HepG2 (cell line): Measurements from ENCODE around the gene PPP4R2. TPM values are rescaled to one million over a fixed set of nuclear protein-coding genes. Genes with fewer than 3 reads are reported as not detected.

Experiments used
- BORCS8-MEF2B ChIP-seq: sonication (generic); formaldehyde crosslinking; IDR thresholded peaks from 2 replicates; pipeline ENCODE4 v1.8.0; 2022; ENCODE audit warnings: mild to moderate bottlenecking, missing genetic modification reagents
- CAMTA2 ChIP-seq: sonication (generic); formaldehyde crosslinking; IDR thresholded peaks from 2 replicates; pipeline ENCODE4 v1.4.0; 2020; ENCODE audit warnings: mild to moderate bottlenecking, missing genetic modification reagents, borderline replicate concordance
- DR1 ChIP-seq: sonication (generic); formaldehyde crosslinking; IDR thresholded peaks from 2 replicates; pipeline ENCODE4 v1.8.0; 2021; ENCODE audit warnings: mild to moderate bottlenecking, missing genetic modification reagents, inconsistent platforms
- ESRRA ChIP-seq: sonication (generic); formaldehyde crosslinking; IDR thresholded peaks from 2 replicates; pipeline ENCODE4 v1.5.1; 2020; ENCODE audit warnings: mild to moderate bottlenecking, low read depth, missing genetic modification reagents
- GTF3A ChIP-seq: sonication (generic); formaldehyde crosslinking; conservative IDR thresholded peaks from 2 replicates; pipeline ENCODE4 v1.4.0; 2020; ENCODE audit warnings: mild to moderate bottlenecking, missing genetic modification reagents
- IRF9 ChIP-seq: sonication (generic); formaldehyde crosslinking; IDR thresholded peaks from 2 replicates; pipeline ENCODE4 v1.8.0; 2022; ENCODE audit warnings: missing genetic modification reagents, mild to moderate bottlenecking, borderline replicate concordance
- KDM1A ChIP-seq: IDR thresholded peaks from 2 replicates; pipeline ENCODE4 v1.6.1; 2016; ENCODE audit warnings: missing compliant biosample characterization
- MAFF ChIP-seq: IDR thresholded peaks from 2 replicates; pipeline ENCODE4 v1.6.1; 2011; ENCODE audit warnings: low read depth, low read length, improper control_type of control experiment
- MAZ ChIP-seq, 2 experiments: sonication (generic) in 1 of 2; formaldehyde crosslinking in 1 of 2; IDR thresholded peaks; 2 replicates each; pipeline versions ENCODE4 v1.5.0 to v1.6.1; 2012 to 2020; ENCODE audit warnings: low read depth in 2 of 2, mild to moderate bottlenecking in 2 of 2, borderline replicate concordance in 1 of 2, improper control_type of control experiment in 1 of 2, low read length in 1 of 2, missing genetic modification reagents in 1 of 2, moderate library complexity in 1 of 2
- PHF21A ChIP-seq: sonication (generic); formaldehyde crosslinking; IDR thresholded peaks from 2 replicates; pipeline ENCODE4 v1.5.0; 2020; ENCODE audit warnings: mild to moderate bottlenecking, missing genetic modification reagents
- SALL1 ChIP-seq: sonication (generic); formaldehyde crosslinking; IDR thresholded peaks from 2 replicates; pipeline ENCODE4 v1.8.0; 2022; ENCODE audit warnings: mild to moderate bottlenecking, missing genetic modification reagents
- SAP130 ChIP-seq: IDR thresholded peaks from 2 replicates; pipeline ENCODE4 v1.6.1; 2016; ENCODE audit warnings: low read depth
- SATB2 ChIP-seq: sonication (generic); formaldehyde crosslinking; IDR thresholded peaks from 2 replicates; pipeline ENCODE4 v1.5.0; 2020; ENCODE audit warnings: missing genetic modification reagents
- ZFP37 ChIP-seq: sonication (generic); formaldehyde crosslinking; IDR thresholded peaks from 2 replicates; pipeline ENCODE4 v1.4.0; 2020; ENCODE audit warnings: missing genetic modification reagents, borderline replicate concordance
- ZFX ChIP-seq: sonication (generic); formaldehyde crosslinking; IDR thresholded peaks from 2 replicates; pipeline ENCODE4 v1.4.0; 2020; ENCODE audit warnings: mild to moderate bottlenecking, low read depth, missing genetic modification reagents, moderate library complexity
- ZNF333 ChIP-seq: sonication (generic); formaldehyde crosslinking; IDR thresholded peaks from 2 replicates; pipeline ENCODE4 v1.4.0; 2020; ENCODE audit warnings: mild to moderate bottlenecking, missing genetic modification reagents, borderline replicate concordance
- ZNF451 ChIP-seq: sonication (generic); formaldehyde crosslinking; IDR thresholded peaks from 2 replicates; pipeline ENCODE4 v1.5.0; 2020; ENCODE audit warnings: mild to moderate bottlenecking, missing genetic modification reagents
- ZNF563 ChIP-seq: sonication (generic); formaldehyde crosslinking; IDR thresholded peaks from 2 replicates; pipeline ENCODE4 v1.8.0; 2022; ENCODE audit warnings: mild to moderate bottlenecking, moderate library complexity, missing genetic modification reagents
- ZNF619 ChIP-seq: sonication (generic); formaldehyde crosslinking; IDR thresholded peaks from 2 replicates; pipeline ENCODE4 v1.4.0; 2020; ENCODE audit warnings: mild to moderate bottlenecking, missing genetic modification reagents
- ZNF672 ChIP-seq: sonication (generic); formaldehyde crosslinking; IDR thresholded peaks from 2 replicates; pipeline ENCODE4 v1.8.1; 2022; ENCODE audit warnings: missing genetic modification reagents
- polyA plus RNA-seq, 8 experiments: library from polyadenylated mRNA; depleted of rRNA in 3 of 8; stranded (reverse) in 7 of 8; unstranded in 1 of 8; fragments of >200 nt; fragmentation: Illumina TruSeq in 4 of 8; extraction: Trizol in 4 of 8; gene quantifications; 2 replicates each; pipeline versions ENCODE4 v1.2.1 to v1.2.3, GENCODE V29; 2011 to 2016; ENCODE audit warnings: low read depth in 4 of 8, missing spikeins in 1 of 8, mixed read lengths in 1 of 8; ENCODE audit not compliant: insufficient read depth in 1 of 8
- total RNA-seq, 5 experiments: library from RNA; depleted of rRNA; stranded (reverse); fragments of >200 nt; fragmentation: Illumina TruSeq; extraction: Trizol; gene quantifications; 2 replicates each; pipeline ENCODE4 v1.2.3, GENCODE V29; 2016; ENCODE audit warnings: low read depth in 1 of 5
- TF ChIP-seq, protein P1 (sequence below): sonication (generic); formaldehyde crosslinking; IDR thresholded peaks from 2 replicates; pipeline ENCODE4 v1.5.0; 2020; ENCODE audit warnings: missing genetic modification reagents
- TF ChIP-seq, protein P2 (sequence below): sonication (generic); formaldehyde crosslinking; IDR thresholded peaks from 2 replicates; pipeline ENCODE4 v1.5.0; 2020; ENCODE audit warnings: mild to moderate bottlenecking, missing genetic modification reagents

Gene PPP4R2
- total and polyA plus RNA-seq, 2 of the 13 experiments (the other 11 are each of a cell fraction or from before 2014, with no cell fraction given) = 22.3 to 161 TPM

- TF ChIP-seq ZFP37 (CRISPR knock-in tag) (no peak), ZNF333 (CRISPR knock-in tag) (no peak), MAFF (no peak), PHF21A (CRISPR knock-in tag) (no peak), MAZ (IDR thresholded peaks at IDR 0.05; ENCODE audit: borderline replicate concordance, low read depth, low read length) (no peak), MAZ (CRISPR knock-in tag; IDR thresholded peaks at IDR 0.05; ENCODE audit: low read depth) (peak; percentile 67), BORCS8-MEF2B (peak; percentile 74), GTF3A (CRISPR knock-in tag) (no peak), SATB2 (CRISPR knock-in tag) (no peak), ZNF563 (CRISPR knock-in tag) (peak; percentile 34; the same call in 1 of the 2 replicates), SALL1 (CRISPR knock-in tag) (peak; percentile 76), IRF9 (0 out of 2 replicates have a peak, but pooled peaks have one; percentile 66), ESRRA (no peak), KDM1A (CRISPR knock-in tag) (no peak), DR1 (CRISPR knock-in tag) (peak; percentile 12; the same call in 1 of the 2 replicates), ZFX (peak; percentile 85), CAMTA2 (no peak), ZNF619 (CRISPR knock-in tag) (peak; percentile 33; the same call in 1 of the 2 replicates), ZNF451 (CRISPR knock-in tag) (no peak), ZNF672 (no peak), SAP130 (CRISPR knock-in tag) (peak; percentile 71)
- TF ChIP-seq, protein P1, sequence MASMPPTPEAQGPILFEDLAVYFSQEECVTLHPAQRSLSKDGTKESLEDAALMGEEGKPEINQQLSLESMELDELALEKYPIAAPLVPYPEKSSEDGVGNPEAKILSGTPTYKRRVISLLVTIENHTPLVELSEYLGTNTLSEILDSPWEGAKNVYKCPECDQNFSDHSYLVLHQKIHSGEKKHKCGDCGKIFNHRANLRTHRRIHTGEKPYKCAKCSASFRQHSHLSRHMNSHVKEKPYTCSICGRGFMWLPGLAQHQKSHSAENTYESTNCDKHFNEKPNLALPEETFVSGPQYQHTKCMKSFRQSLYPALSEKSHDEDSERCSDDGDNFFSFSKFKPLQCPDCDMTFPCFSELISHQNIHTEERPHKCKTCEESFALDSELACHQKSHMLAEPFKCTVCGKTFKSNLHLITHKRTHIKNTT (CRISPR knock-in tag) = no peak
- TF ChIP-seq, protein P2, sequence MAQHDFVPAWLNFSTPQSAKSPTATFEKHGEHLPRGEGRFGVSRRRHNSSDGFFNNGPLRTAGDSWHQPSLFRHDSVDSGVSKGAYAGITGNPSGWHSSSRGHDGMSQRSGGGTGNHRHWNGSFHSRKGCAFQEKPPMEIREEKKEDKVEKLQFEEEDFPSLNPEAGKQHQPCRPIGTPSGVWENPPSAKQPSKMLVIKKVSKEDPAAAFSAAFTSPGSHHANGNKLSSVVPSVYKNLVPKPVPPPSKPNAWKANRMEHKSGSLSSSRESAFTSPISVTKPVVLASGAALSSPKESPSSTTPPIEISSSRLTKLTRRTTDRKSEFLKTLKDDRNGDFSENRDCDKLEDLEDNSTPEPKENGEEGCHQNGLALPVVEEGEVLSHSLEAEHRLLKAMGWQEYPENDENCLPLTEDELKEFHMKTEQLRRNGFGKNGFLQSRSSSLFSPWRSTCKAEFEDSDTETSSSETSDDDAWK (CRISPR knock-in tag) = no peak
These were observed at the start of gene PPP4R2 (continued) for GRCh38 chr3:72996473-72997333.
